GM18520 (cell line): Measurements from ENCODE around the gene MGAT5.

Experiments used
- ATAC-seq: cut with Tn5 transposase; IDR thresholded peaks from one replicate; pipeline ENCODE4 v1.9.1; 2021; ENCODE audit not compliant: unreplicated experiment

Gene MGAT5

DNA sequence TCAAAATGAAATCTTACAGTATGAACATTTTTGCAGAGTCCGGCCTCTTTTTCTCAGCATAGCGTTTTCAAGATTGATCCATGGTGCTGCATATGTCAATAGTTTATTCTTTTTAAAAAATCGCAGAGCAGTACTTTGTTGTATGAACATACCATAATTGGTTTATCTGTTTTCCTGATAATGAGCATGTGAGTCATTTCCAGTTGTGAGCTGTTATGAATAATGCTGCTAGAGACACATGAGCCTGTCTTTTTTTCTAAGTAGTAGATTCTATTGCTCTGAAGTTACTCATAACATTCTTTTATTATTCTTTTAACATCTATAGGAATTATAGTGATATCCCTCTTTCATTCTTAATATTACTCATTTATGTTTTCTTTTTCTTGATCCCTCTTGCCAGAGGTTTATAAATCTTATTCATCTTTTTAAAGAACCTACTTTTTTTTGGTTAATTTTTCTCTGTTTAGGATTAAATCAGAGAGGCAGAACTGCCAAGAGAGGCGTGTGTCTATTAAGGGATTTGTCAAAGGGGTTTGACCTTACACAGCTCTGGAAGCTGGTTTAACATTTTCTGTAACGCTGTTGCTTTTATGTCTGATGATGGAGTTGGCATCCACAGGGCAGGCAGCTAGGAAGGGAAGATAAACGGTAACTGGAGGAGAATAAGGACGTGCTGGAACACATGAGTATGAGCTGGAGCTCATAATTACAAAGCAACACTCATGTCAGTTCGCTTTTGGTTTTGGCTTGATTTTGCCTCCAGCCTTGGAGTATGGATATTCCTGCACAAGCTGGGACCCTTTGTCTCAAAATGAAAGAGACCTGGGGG lies 47.4 kb downstream of the MGAT5 start:
- ATAC-seq: no peak

- ATAC-seq: no peak
These were observed 48.0 kb downstream of the MGAT5 start for GRCh38 chr2:134301928-134302260.

DNA sequence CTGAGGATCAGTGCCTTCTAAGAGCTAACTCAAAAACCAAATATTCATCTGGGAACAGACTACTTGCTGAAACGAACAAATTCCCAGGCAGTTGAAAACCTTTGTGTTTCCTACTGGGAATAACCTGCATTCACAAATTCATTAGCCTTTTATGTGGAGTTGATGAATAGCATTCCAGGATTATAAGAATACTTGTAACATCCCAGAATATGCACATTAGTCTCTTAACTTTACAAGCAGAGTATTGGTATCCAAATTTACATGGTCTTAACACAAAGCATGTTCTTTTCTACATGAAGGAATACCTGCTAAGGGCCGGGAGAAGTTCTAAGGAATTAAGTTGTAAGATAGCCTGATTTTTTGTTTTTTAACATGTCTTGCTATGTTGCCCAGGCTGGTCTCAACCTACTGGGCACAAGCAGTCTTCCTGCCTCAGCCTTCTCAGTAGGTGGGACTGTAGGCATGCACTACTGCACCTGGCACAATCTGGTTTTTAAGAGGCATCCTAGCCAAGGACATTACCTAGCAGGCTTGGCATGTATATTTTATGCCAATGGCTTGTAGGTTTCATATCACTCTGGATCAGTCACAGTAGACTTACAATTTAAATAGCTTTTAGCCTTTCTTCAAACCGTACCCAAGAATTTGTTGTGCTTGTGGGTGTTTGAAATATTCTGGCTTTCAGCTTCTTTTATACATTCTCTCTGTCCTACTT lies 50.7 kb downstream of the MGAT5 start:
- ATAC-seq: no peak

DNA sequence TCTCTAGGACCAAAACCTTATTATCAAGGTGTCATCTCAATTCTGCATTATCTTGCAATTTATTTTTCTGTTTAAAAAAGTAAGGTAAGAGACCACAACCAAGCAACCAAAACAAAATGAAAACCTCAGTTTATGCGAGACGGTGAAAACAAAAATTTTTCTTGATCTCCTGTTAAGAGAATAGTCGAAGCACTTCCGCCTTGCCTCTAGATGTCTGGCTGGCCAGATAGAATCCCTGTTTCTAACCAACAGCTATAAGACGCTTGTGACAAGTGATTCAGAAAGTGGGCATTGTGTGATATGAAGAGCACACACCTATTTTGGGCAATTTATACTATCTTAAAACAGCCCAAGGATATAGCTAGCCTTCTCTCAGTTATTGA lies 51.2 kb downstream of the MGAT5 start:
- no peak for ATAC-seq

- no peak for ATAC-seq
These were observed 52.6 kb downstream of the MGAT5 start for GRCh38 chr2:134306521-134306920.

GRCh38 chr2:134307334-134307733 lies 53.5 kb downstream of the MGAT5 start:
- no peak for ATAC-seq

GRCh38 chr2:134308474-134309385 lies 54.9 kb downstream of the MGAT5 start:
- ATAC-seq: no peak

GRCh38 chr2:134310107-134311079 lies 56.5 kb downstream of the MGAT5 start:
- no peak for ATAC-seq

- ATAC-seq: no peak
These were observed 58.6 kb downstream of the MGAT5 start for GRCh38 chr2:134312482-134312881.

- no peak for ATAC-seq
These were observed 60.3 kb downstream of the MGAT5 start for GRCh38 chr2:134314202-134314601.

GRCh38 chr2:134314681-134315368 lies 61.0 kb downstream of the MGAT5 start:
- ATAC-seq: no peak

GRCh38 chr2:134315471-134315870 lies 61.6 kb downstream of the MGAT5 start:
- ATAC-seq: no peak

- no peak for ATAC-seq
These were observed 65.9 kb downstream of the MGAT5 start for GRCh38 chr2:134319596-134320254.

GRCh38 chr2:134320930-134321329 lies 67.1 kb downstream of the MGAT5 start:
- no peak for ATAC-seq

DNA sequence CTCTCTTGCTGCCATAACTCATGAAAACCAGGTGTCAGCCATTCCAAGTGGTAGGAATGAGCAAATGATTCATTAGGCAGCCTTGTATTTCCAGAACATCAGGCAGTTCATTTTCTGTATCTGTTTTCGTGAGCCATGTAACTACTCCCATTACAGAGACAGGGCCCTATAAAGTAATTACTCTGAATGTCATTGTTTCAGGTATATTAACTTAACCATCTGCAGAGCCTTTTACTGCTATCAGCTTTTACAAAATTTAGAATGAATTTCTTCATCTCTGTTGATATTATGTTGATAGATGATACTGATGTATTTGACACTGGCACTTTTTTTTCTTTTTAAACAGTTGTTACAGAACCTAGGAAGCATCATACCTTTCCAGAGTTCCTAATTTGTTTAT lies 69.9 kb downstream of the MGAT5 start:
- ATAC-seq: no peak

GRCh38 chr2:134324430-134324829 lies 70.6 kb downstream of the MGAT5 start:
- ATAC-seq: no peak

DNA sequence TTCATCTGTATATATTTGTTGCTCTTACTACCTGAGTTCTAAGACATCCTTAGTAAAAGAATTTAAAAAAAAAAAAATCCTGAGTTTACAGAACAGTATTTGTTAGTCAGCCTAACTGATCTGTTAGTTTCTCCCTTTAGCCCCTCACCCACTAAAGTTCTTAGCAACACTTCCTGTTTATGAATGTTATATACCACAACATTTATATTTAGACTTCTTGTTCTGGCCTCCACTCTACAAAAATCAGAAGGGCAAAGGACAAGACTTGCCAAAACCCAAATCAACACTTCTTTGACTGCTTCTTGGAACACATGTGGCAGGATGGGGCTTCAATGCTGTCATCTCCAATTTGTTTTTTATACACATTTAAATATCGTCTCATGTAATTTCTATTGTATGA lies 71.1 kb downstream of the MGAT5 start:
- no peak for ATAC-seq

DNA sequence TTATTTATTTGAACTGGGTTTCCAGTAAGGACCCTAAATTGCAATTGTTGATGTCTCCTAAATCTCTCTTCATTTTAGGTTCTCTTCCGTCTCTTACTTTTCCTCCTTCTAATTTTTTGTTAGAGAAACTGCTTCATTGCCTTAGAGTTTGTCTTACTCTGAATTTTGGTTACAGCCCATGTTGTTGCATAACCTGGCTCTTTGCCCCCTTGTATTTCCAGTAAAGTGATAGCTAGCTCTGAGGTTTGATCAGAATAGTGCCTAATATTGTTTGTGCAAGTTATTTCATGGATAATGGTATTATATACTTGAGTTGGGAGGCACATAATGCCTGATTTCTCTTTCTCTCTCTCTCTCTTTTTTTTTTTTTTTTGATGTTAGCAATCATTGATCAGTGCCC lies 71.8 kb downstream of the MGAT5 start:
- ATAC-seq: no peak

DNA sequence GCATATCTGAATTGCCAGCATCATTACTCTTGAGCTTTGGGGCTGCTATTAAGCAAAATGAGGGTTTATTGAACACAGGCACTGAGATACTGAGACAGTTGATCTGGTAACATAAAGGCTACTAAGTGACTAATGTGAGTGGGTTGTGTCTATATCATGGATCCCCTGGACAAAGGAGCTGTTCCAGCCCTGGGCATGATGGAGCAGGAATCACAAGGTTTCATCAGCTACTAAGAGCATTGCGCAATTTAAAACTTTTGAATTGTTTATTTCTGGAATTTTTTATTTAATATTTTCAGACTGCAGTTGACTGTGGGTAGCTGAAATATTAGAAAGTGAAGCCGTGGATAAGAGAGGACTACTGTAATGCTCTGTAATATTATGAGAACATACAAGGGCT lies 73.5 kb downstream of the MGAT5 start:
- no peak for ATAC-seq
